ENCODE results near the gene ATXN1.

DNA sequence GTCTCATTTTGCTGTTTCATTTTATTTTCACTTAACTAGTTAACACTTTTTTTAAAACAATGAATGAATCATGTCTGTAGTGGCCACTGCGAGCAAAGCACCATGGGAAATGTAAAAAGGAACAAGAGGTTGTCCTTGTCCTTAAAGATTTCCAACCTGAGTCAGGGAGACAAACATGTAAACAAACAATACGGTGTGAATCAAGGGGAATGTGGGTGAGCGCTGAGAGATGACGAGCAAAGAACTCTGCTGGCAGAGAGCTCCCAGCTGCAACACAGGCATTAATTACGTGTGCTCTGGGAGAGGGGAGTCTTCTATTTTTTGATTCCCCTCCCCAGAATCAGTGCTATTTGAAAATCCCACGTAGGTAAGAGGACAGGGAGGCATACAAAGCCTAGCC lies 84.3 kb downstream of the ATXN1 start:
- TF ChIP-seq ELF4 (IDR thresholded peaks at IDR 0.05), result no peak
- TF ChIP-seq ARNT (IDR thresholded peaks at IDR 0.05), result no peak
- TF ChIP-seq SP1 (IDR thresholded peaks at IDR 0.05), result no peak
- TF ChIP-seq, protein P1, sequence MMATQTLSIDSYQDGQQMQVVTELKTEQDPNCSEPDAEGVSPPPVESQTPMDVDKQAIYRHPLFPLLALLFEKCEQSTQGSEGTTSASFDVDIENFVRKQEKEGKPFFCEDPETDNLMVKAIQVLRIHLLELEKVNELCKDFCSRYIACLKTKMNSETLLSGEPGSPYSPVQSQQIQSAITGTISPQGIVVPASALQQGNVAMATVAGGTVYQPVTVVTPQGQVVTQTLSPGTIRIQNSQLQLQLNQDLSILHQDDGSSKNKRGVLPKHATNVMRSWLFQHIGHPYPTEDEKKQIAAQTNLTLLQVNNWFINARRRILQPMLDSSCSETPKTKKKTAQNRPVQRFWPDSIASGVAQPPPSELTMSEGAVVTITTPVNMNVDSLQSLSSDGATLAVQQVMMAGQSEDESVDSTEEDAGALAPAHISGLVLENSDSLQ (IDR thresholded peaks at IDR 0.05), result no peak
- TF ChIP-seq FOXM1 (IDR thresholded peaks at IDR 0.05; ENCODE audit: borderline replicate concordance), result no peak
- TF ChIP-seq FOXA1 (IDR thresholded peaks at IDR 0.05), result no peak
- no peak for TF ChIP-seq SUZ12 (IDR thresholded peaks at IDR 0.05)
- TF ChIP-seq ZNF384 (IDR thresholded peaks at IDR 0.05), result no peak
- TF ChIP-seq TARDBP (IDR thresholded peaks at IDR 0.05), result no peak
- TF ChIP-seq NFRKB (IDR thresholded peaks at IDR 0.05), result no peak
- TF ChIP-seq FOXK2 (IDR thresholded peaks at IDR 0.05), result no peak

All from HEK293T (cell line).